AG20443 (cell line): ENCODE results near the gene ADARB2.

Experiments used
- DNase-seq: peaks from one replicate; pipeline ENCODE4 v3.0.0; 2012; ENCODE audit warnings: low spot score, mixed read lengths

The ADARB2 gene

GRCh38 chr10:1154531-1155295, 582.6 kb downstream of the ADARB2 start:
- DNase-seq = no peak

DNA sequence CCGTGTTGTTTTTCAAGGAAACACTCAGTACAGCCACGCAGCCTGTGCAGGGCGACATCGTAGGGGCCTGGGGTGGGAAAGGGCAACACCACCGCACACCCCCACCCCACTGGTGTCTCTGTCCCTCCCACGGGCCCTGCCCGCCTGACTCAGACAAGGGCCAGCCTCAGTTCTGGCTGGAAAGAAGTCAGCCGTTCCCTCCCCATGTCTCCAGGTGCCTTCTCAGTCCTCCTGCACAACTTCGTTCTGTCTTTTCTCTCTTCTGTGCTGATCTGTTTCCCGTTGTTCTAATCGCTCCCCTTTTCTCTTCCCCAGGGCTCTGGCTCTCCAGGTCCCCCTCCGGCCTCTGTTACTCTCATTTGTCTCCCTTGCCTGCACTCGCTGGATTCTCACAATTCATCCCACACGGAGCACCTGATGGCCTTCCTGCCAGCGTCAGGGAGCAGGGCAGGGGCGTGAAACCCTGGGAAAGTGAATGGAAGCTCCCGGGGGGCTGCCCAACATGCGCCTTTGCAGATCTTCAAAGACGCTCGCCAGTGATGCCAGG, 583.4 kb downstream of the ADARB2 start:
- no peak for DNase-seq

DNA sequence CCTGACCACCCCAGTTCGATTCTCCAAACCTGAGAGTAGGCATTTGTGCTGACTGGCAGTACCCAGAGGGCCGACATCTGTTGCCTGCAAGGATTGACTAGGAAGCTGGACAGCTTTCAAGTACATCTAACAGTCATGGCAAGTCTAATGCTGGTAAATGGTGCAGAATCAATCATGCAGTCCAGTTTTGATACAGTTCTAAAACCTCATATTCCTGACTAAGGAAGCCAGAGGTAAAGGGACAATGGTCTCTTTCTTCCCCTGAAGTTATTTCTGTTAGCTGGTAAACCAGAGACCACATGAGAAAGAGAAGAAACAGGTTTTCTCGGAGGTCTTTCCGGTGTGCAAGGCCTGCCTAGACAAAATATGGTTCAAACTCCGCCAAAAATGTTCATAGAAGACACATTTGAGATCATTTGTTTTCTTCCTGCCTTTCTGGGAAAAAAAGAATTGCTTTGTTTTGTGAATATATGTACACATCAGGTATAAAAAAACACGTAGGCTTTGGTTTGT, 584.0 kb downstream of the ADARB2 start:
- DNase-seq = no peak

- no peak for DNase-seq
Observed at GRCh38 chr10:1152386-1153250, 584.7 kb downstream of the ADARB2 start.

DNA sequence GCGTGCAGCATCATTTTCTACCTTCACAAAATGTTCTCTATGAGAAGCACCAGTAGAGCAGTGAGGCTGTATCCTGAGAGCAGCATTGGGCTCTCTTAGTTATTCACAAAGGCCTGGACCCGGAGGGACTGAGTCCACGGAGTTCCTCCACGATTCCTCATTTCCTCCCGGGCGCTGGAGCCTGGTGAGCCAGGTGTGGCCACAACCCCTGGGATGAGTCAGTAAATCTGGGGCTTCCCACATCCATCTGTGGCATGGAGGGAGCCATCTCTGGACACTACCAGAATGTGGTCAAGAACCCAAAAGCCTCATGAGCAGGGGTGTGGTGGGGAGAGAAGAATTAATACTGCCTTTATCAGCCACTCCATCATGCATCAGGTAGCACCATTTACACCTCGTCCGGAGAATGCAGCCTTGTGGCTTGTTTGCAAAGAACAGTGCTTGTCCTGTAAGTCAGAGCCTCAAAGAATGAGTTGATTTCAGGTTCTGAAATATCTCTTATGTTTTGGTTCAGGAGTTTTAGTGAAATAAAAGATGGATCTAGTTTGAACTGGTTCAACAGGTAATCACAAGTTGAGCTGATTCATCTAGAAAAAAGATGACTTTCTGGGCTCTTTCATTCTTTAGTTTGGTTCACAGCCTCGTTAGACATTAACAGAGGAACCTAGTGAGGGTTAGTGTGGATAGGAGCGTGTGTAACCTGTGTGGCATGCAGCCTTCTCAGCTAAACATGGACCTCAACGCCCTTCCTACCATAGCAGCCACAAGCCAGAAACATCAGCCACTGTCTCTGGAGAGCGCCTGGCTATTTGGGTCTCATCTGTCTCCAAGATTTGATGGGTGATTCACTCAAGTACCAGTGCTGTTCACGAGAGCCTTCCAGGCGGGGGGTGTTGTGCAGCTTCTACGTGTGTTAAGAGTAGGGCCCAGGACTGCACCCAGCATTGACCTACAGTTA, 586.0 kb downstream of the ADARB2 start:
- DNase-seq = peak; percentile 70

DNA sequence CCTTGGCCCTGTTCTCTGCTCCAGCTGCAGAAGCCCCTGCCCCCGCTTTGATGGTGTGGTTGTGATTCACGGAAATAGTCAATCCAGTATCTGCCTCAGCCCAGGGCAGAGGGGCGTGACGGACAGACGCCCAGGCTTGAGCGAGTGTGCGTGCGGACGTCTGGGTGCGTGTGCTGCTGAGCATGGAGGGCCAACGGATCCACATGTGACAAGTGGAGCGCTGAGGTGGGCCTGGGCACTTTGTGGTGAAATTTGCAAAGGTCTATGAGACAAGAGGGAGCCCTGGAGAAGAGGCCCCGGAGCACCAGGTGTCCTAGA, 586.7 kb downstream of the ADARB2 start:
- no peak for DNase-seq

DNA sequence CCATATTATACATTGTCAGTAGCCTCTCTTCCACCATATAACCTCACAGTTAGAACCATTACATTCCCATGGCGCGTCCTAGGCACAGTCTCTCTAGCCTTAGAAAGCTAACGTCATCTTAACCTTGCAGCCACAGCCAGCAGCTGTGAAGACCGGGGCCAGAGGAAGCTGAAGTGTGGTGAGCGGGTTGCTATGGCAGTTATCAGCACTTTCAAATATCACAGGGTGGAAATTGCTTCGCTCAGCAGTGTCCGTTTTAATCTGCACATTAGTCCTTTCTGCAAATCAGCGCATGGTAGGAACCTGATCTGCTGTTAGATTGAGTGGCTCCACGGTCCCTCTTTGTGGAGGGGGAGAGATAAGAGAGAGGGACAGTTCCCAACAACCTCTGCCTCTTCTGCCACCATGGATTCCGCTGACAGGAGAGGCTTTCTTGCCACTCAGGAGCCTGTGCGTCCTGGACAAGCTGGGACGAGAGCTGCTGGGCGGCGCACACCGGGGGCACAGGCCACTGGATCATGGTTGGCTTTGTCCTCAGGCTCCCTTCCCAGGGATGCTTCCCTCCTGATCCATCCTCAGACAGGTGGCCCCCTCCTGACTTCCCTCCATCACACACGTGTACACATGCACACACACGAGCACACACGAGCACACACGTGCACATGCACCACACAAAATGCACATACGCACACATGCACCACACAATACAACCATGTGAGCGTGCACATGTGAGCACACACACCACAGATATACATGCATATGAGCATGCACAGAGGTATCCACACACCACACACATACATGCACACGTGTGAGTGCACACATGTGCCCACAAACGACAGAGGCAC, 587.3 kb downstream of the ADARB2 start:
- no peak for DNase-seq

DNA sequence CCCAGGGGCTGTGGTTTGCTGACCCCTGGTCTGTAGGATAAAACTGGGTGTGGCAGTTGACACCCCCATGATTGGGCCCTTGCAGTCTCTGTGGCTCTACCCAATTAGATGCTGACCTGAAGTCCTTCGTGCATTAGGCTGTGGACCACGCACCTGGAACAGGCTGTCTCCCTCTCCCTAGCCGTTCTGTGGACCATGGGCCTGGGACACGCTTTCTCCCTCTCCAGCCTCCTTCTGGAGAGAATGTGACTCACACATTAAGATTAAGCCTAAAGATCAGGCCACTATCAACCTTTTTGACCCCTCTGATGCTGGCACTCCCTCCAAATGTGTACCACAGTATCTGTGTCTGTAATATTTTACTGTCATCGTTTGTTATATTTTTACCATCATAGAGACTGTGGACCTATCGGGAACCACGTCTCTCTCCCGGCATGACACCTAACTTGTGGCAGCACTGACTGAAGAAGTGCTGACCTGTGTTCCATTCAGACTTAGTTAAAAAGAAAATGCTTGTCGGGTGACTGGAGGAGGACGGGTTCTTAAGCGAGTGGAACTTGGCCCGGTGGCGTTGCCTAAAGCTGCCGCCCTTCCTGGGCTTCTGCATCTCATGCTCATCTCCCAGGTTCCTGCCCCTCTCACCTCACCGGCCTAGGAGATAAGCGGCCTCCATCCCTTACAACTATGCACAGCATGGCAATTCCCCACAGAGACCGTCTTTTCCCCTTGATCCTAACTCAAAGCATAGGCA, 588.3 kb downstream of the ADARB2 start:
- no peak for DNase-seq

DNA sequence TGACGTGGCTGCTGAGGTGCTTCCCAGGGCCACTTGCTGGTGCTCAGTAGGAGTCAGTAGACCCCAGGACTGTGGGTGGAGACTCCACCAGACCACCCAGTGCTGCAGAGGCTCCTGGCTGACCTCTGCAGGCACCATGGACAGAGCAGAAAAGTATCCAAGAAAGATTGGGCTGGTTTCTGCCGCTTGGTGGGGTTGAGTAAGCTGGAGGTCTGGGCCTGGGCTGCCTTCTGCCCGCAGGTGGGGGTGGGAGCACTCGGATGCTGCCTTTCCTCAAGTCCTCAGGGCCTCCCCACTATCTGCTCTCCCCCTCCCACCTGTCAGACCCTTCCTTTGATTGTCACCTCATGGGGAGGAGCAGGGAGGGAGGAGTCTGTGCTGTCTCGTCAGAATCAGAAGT, 589.5 kb downstream of the ADARB2 start:
- no peak for DNase-seq

GRCh38 chr10:1142596-1142995, 594.7 kb downstream of the ADARB2 start:
- no peak for DNase-seq

- DNase-seq = no peak
Observed at GRCh38 chr10:1141701-1142100, 595.6 kb downstream of the ADARB2 start.

DNA sequence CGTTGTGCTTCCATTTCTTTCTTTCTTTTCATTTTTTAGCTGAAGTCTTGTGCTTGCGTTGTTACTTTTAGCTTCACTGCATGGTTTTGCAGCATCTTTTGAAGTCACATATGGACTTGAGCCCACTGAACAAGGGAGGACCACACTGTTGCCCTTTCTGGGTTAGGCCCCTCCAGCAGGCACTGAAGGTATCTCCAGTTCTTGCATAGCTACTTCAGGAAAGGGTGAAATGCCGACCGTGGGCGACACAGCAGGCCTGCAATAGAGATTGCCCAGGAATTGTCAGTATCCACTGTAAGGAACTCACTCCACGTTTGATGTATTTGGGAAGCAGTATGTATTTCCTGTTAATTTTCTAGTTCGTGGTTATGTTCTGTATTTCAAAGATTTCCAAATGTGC, 596.1 kb downstream of the ADARB2 start:
- no peak for DNase-seq

DNA sequence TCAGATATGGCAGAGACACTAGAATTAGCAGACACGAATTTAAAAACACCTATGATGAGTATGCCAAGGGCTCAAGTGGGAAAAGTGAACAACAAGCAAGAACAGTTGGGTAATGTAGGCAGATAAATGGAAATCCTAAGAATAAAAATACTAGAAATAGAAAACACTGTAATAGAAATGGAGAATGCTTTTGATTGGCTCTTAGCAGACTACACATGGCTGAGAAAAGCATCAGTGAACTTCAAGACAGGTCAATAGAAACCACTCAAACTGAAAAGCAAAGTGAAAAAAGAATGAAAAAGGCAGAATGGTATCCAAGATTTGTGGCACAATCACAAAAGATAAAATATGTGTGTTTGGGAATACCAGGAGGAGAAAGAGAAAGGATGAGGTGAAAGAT, 598.8 kb downstream of the ADARB2 start:
- no peak for DNase-seq

DNA sequence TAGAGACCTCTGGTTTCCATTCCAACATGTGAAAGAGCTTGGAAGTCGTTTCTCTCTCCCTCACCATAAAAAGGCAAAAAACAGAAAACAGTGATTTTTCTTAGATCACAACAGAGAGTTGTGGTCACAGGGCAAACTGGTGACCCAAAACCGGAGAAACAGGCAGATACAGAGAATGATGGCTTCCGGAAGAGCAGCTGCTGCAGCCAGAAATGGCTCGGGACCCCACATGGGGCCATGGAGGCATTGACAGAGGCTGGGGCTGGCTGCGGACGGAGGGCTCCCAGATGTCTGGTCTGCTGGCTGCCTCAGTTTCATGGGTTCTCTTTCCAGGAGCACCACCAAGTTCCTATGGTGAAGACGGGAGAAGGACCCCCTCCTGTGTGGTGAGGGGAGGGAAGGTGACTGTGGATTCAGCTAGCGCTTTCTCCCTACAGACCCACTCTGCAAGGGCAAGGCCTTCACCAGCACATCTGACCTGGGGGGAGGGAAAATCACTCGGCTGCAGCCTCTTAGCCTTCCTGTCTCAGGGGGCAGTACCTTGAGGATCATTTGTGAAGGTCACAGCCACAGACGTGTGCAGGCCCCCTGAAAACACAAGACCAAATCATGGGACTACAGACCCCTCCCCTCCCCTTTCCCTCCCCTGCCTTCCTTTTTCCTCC, 599.7 kb downstream of the ADARB2 start:
- DNase-seq = no peak

DNA sequence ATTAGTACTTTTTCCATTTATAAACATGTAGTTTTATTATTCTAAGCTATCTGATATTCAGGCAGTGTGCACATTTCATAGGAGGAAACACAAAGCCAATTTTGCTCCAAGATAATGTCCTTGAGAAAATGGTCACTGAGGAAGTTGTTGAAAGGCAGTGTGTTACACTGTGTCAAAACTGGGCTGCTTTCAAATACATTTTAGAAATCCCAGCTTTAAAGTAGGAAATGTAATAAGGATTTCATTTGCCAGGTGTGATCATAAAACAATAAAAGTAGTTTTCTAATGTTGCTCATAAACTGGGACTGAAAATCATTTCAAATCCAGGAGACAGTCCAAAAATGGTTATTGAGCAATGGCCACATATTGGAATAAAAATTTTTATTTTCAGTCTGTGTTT, 601.1 kb downstream of the ADARB2 start:
- DNase-seq = no peak

DNA sequence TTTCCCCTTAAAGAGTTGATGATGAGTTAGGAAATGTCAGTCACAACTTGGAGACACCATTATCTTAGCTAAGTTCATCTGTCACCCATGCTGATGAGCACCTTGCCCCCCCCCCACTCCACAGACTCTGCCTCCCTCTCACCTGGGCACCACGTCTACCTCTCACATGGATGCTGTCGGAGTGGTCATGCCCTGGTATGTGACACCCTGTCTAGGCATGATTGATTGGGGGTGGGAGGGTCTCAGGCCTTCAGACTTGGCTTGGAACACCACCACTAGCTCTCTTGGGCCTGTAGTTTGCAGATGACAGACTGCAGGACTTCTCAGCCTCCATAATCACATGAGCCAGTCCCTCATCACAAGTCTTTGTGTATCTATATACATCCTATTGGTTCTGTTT, 603.2 kb downstream of the ADARB2 start:
- no peak for DNase-seq

DNA sequence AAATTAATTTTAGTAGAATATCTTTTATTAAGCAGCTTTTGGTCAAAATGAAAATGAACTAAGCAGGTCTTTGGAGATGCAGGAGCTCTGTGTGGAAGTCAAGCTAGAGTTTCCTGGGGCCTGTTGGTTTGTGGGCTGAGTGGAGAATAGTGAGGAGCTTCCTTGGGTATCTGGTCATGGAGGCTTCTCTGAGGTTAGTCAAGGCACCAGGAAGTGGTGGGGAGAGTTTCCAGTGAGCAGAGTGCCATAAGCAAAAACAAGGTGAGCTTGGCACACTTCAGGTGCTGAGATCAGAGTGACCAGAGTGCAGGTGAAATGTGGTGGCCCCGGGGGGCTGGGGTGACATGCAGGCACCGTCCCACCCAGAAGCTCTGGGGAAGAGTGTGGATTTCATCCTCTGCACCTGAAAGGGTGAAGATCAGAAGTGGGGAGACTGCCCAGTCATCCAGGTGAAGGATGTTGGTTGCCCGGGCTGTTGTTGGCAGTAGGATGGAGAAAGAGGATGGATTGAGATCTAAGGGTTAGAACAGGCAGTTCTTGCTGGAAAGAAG, 603.8 kb downstream of the ADARB2 start:
- no peak for DNase-seq

DNA sequence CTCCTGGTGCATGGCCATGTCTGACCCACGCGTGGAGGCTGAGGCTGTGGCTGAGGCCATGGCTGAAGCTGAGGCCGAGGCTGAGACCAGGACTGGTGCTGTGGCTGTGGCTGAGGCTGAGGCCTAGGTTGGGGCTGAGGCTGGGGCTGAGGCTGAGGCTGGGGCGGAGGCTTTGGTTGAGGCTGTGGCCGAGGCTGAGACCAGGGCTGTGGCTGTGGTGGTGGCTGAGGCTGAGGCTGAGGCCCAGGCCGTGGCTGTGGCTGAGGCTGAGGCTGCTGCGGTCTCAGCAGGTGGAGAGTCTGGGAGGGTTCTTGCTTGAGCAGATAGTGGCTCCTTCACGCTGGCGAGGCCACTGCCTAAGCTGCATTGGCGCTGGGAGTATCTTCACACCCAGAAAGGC, 604.7 kb downstream of the ADARB2 start:
- DNase-seq = no peak
